HG02852 (cell line): ENCODE data around the gene CCM2.
"Not testable (repeated sequence)": the region's sequence is repeated elsewhere in the genome, so short reads cannot be mapped to it uniquely, and the experiment has no call there.

Source experiments
- ATAC-seq: cut with Tn5 transposase; IDR thresholded peaks from one replicate; pipeline ENCODE4 v1.9.1; 2021; ENCODE audit warnings: mild to moderate bottlenecking, moderate library complexity; ENCODE audit not compliant: unreplicated experiment

CCM2 gene

DNA sequence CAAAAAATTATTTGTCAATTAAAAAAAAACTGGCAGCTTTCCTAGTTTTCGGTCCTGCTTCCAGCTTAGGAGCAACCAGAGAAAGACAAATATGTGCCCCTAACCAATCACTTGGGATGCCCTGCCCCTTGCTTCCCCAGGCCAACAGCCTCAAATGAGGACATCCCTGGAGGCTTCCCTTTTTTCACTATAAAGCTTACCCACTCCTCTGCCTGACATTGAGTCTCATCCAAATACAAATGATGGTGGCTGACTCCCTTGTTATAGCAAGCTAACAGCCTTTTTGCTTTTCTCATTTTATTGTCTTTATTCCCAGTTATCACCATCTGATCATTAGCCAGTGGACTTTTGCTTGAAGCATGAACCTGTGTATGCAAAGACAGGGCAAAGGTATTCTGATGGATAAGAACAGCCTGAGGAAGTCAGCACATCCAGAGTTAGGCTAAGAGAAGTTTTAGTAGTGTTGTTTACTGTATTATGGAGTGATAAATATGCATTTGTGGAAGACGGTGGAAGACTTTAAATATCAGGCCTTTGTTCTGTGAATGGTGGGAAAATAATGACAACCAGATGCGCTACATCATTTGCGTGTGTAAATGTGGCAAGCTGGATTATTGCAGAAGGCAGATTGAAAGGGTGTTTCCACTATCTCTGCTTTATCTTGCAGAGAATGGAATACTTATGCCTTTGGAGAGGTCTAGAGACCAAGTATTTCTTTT lies 1.7 kb upstream of the CCM2 start:
- no peak for ATAC-seq

DNA sequence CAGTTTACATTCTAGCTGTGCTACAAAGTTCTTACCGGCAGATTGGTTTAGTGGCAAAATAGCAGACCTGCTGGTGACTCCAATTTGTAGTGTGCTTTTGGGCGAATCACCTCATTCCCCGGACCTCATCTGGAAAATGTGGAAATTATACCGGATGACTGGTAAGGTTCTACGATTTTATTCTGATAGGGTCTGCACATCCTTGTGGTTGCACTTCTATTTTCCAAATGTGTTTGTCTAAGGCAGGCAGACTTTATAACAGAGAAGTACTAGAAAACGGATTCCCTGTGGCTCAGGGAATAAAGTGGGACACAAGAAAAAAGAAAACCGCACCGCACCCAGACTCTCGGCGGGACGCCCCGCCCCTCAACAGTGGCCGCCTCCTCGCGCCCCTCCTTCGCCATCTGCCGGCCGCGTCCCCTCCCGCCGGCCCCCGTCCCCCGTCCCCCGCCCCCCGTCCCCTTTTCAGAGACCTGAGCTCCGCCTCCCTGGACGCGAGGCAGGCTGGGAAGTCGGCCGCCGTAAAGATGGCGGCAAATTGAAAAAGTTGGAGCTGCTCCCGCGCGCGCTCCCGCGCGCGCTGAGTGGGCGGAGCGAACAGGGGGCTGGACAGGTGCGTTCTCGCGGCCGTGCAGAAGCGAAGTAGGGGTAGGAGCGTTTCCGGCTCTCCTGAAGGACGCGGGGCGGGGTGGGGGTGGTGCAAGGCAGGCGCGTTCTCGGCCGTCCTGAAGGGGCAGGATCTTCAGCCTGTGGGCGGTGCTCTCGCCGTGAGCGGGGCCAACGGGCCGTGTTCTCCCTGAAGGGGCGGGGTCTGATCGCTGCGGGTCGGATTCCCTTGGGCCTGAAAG lies 532 bp upstream of the CCM2 start:
- peak; percentile 64 for ATAC-seq

DNA sequence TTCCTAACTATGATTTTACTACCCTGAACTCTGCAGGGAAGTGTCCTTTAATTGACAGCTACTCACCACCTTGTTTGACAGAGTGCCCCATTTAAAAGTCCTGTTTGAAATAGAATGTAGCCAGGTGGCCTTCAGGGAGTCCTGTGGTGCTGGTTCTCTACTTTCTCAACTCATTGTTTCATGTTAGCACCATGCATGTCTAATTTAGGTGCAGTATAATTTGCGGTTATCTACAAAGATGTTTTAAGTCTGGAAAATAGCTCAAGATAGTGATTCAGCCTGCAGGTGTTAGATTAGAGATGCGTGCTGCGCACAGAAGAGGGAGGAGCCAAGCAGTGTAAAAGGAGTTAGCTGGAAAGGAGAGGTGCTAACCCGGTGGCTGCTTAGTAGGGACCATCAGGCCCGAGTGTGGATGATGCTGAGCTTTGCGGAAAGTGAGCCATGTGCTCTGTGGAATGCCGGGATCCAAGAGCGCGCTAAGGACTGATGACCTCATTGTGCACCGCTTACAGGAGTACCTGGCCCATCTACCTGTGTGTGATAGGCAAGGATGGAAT lies 1.2 kb downstream of the CCM2 start:
- peak; percentile 35 for ATAC-seq

DNA sequence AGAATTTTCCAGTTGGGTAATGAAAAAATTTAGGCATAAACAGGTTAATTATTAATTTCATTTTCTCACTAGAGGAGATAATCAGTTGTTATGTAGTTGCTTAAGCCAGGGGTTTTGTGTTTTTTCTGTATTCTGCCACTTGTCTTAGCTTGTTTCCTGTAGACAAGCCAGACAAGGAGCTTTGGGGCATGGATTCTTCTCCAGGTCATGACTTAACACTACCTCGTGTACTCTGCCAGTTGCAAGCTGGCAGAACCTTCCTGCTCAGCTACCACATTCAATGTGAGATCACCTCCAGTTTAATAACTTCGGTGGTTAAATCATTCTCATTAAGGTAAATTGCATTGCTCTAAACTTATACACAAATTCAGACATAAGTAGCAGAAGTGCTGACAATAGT lies 1.8 kb downstream of the CCM2 start:
- ATAC-seq = no peak

DNA sequence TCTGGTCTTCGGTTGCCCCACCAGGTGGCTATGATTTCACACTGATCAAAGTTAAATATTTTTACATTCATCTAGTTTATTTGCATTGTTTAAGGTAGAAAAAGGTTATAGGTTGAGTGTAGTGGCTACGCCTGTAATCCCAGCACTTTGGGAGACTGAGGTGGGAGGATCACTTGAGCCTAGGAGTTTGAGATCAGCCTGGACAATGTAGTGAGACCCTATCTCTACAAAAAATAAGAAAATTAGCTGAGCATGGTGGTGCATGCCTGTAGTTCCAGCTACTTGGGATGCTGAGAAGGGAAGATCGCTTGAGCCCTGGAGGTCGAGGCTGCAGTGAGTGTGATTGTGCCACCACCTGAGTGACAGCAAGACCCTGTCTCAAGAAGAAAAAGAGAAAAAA lies 3.8 kb downstream of the CCM2 start:
- ATAC-seq = no peak

DNA sequence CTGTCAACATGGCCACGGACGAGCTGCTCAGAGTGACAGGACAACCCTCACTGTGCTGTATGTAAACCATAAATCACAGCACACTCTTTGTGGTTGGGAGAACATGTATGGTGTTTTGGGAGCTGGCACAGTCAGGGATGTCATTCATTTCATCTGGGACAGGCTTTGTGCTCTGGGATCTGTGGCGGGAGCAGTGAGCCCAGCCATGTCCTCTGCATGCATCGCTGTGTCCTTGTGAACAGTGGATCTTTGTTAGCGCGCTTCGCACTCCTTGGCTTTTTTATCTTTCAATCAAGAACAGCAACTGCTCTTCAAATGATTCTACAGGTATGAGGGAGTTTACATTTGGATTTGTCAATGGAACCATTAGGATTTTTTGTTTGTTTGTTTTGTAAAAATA lies 7.1 kb downstream of the CCM2 start:
- no peak for ATAC-seq

DNA sequence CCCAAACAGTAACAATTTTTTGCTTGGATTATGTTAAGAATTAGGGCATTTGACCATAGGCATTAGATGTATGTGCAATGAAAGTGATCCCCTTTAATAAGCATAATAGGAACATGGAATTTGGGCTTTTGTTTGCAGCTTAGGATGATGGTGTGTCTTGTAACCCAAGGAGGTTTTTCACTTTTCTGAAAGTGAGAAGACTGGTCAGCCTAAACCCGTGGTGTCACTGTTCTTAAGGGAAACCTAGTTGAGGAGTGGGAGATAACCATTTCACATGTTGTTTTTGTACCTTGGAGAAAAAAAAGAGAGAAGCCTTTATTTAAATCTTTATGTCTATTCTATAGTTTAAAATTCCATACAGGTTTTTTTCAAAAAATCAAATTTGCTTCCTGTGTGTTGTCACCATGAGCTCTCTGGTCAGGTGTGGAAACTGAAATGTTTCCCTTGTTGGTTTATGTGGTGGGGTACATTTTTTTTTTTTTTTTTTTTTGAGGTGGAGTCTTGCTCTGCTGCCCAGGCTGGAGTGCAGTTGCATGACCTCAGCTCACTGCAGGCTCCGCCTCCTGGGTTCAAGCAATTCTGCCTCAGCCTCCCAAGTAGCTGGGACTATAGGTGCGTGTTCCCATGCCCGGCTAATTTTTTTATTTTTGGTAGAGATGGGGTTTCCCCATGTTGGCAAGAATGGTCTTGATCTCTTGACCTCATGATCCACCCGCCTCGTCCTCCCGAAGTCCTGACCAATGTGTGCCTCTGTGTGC lies 7.7 kb downstream of the CCM2 start:
- peak; percentile 75 for ATAC-seq

DNA sequence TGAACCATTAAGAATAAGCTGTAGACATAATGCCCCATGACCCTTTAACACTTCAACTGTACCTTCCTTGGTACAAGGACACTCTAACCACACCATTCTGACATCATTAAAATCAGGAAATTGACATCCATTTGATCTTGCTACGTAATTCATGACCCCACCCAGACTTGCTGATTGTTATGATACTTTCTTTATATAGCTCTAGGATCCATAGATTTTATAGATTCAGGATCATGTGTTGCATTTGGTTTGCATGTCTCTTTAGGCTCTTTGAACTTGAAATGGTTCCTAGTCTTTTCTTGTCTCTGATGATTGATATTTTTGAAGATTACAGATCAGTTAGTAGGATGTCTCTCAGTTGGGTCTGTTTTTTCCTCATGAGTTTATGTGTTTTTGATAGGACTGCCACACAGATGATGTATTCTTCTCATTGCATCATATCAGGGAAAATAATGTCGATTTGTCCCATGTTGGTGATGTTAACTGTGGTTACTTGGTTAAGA lies 13.5 kb downstream of the CCM2 start:
- no peak for ATAC-seq

DNA sequence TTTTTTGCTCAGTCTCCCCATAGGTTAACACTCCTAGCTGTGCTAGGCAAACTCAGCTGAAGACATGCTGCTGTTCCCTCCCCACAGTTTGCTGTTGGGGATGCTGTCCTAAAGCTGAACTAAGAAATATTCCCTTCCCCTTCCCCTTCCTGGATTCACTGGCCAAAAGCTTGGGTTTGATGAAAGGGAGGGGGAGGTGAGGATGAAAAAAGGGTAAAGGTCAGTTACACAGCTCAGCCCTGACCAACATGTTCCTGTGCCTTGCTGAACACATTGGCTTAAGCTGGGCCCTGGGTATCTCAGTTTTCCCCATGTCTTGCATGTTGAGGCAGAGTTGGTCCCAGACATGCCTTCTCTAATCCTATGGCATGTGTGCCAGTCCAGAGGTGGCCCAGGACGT lies 15.3 kb downstream of the CCM2 start:
- no peak for ATAC-seq

DNA sequence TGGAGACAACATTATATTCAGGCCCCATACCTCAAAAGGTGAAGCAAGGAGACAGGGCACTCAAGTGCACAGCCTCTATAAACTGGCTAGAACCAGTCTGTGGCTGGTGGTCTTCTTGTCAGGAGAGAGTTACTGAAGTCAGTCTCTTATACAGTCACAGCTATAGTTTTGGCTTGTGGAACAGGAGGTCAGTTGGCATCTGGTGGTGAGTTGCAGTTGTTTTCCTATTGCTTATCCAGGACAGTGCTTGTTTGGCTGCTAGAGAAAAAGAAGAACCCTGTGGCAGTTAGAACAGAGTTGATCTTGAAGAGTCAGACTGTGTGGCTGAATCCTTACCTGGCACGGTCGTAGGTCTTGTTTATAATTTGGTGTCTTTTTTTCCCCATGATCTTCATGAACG lies 17.3 kb downstream of the CCM2 start:
- ATAC-seq = no peak

DNA sequence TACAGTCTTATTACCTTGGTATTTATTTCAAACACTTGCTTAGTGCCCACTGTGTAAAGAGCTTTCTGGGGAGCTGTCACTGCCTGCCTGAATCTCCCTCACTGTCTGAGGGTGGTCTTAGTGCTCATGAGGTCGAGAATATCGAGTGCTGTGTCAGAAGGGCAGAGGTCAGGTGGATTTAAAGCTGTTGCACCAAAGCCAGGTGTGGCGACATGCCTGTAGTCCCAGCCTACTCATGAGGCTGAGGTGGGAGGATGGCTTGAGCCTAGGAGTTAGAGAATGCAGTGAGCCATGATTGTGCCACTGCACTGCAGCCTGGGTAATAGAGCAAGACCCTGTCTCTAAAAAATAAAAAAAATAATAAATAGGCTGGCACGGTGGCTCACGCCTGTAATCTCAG lies 20.9 kb downstream of the CCM2 start:
- ATAC-seq = no peak

DNA sequence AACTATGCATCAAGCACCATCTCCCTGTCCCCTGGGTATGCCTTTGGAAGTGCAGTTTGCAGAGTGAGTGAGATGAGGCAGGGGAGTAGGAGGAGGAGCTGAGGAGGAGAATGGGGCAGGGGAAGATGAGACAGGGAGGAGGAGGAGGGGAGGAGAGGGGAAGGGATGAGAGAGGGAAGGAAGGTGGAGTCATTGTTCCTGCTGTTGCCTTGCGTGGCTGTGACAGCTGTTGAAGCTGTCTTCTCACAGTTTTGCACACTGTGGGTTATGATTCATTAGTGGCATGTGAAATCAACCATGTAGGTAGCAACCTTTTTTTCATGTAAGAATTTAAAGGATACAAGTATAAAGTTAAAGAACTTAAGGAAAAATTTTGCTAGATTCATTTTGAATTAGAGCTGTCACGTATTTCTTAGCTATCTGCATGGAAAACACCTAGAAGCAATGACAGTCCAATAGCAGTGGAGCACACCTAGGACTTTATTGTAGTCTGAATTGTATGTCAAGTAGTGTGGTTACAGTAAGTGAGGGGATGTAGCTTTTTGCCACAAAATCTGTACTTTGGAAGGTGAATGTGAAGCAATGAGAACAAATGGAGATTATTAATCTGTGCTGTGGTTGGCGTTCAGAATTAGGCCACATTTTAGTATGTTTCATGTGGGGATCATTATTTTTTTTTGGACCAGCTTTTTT lies 21.7 kb downstream of the CCM2 start:
- peak; percentile 67 for ATAC-seq

DNA sequence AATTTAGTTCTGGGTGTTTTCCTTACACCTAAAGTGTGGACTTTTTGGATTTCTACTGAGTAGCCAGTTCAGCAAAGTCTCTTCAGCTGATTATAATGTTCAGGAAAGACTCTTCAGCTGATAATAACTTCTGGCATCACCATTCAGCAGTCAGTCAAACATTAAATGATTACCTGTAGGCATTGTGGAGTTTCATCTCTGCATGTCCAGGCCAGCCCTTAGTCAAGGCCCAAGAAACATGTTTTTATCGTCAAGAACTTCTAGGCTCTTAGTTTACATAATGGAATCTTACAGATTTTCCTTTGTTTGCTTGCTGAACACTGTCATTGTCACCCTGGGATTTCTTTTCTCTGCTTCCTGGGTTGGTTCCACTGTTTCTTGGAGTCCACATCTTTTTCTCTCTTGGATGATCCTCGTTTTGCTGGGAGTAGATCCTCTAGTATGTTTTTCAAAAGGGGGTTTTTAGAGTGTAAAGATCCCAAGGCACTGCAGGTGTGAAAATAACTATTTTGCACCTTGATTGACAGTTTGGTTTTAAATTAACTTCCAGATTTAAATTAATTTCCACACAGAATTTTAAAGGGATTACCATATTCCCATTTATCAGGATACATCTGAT lies 24.2 kb downstream of the CCM2 start:
- no peak for ATAC-seq

DNA sequence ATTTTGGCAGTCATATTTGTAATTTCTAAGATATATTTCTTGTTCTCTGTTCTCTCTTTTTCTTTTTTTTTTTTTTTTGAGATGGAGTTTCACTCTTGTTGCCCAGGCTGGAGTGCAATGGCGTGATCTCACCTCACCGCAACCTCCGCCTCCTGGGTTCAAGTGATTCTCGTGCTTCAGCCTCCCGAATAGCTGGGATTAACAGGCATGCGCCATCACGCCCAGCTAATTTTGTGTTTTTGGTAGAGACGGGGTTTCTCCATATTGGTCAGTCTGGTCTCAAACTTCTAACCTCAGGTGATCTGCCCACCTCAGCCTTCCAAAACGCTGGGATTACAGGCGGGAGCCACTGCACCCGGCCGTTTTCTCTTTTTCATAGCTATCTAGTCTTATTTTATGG lies 25.5 kb downstream of the CCM2 start:
- not testable (repeated sequence) for ATAC-seq

DNA sequence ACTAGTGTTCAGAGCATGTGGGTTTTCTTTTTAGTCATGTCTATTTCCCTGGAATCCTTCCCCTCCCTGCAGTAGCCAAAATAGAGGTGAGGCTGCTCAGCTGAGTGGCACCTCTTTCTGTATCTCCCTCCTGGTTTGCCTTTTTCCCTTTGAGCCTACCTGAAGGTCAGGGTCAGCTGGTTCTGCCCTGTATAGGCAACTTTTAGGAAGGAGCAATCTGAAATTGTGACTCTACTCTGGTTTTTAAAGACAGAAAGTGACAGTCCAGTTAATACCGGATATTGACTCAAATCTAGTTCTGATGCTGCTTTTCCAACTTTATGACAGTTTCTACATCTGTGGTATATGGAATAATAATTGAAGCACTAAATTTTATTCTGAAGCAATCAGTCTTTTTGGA lies 26.0 kb downstream of the CCM2 start:
- no peak for ATAC-seq

DNA sequence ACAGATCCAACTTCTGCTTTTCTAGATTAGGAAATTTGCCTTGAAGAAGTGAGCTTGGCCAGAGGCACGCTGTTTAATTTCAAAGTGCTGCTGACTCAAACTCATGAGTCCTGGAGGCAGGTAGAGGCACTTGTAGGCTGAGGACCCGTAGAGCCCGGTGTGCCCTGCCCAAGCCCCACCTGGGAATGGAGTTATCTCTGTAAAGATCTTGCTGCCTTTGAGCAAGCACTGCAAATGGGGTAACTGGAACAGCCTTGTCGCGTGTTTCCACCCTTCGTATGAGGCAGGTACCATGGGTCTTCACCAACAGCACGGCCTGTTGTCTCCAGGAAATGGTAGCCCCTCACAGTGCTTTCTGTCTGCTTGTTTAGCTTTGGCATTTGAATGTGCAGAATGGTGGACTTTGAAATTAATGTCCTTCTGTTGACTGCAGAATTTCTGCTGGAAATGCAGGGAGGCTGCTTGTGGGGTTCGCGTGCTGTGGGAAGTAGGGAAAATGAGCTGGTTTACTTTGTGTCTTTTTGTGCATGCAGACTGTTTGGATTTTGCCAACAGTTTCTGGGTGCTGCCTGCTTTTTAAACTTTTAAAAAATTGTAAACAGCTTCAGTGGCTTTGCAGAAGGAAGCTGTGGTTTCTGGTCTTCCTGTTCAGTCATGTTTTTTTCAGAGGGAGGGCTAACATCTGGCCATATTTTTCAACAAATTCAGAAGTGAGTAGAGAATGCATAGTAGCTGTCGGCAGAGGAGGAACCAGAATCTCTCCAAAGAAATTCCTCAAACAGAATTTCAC lies 27.2 kb downstream of the CCM2 start:
- ATAC-seq = no peak

DNA sequence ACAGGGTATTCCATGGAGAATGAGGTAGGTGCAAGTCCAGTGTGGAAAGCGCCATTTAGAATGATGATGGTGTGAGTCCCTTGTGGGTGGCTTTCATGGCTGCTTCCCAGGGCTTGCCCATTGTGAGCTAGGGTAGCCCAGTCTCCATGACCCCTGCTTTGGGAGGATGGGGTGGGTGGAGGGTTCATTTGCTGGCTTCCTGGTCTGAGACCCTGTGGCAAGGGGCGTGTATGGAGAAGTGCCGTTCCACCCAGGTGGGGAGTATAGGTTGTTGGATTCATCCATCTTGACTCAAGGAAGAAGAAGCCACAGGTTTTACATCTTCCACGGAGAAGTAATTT lies 27.7 kb downstream of the CCM2 start:
- no peak for ATAC-seq

DNA sequence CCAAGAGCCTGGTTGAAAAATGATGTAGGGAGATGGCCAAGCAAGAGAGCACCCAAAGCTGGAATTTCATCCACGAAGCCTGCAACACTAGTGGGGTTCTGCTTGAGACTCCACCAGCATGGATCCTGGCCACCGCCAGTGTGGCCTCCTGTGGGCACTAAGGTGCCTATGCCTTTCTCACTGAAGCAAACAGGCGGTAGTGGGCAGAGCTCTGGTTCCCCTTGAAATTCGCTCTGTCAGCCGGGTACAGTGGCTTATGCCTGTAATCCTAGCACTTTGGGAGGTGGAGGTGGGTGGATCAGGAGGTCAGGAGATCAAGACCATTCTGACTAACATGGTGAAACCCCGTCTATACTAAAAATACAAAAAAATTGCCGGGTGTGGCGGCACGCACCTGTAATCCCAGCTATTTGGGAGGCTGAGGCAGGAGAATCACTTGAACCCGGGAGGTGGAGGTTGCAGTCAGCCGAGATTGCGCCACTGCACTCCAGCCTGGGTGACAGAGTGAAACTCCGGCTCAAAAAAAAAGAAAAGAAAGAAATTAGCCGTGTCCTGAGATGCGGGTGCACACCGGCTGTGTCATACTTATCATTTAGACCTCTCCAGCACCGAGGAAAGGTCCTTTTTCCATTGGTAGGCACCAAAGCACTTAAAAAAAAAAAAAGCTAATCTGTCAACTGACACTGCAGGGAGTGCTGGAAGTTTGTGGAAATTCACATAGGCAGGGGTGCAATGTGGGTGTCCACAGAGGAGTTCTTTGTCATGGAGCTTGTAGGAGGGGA lies 28.3 kb downstream of the CCM2 start:
- ATAC-seq = no peak

DNA sequence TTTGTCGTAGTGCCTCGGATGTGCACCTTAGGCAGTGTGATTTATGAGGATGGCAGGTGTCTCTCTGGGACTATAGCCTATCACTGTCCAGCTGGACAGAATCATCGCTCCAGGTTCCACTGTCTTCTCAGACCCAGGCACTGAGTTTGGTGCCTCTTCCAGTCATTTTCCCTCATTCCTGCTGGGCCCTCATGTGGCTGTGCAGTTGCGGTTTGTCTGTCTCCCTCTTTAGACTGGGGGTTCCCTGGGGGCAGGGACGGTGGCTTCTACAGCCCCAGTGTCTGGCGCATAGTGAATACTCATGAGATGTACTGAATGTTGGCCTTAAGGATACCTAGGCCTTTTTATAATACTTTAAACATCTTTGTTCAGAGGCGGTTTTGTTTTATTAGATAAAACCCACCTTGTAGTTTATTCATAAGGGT lies 28.9 kb downstream of the CCM2 start:
- ATAC-seq = no peak
